Hepatocyte (in vitro differentiated cells): ENCODE results near the gene TOR3A. TPM values are rescaled to one million over a fixed set of nuclear protein-coding genes. Genes with fewer than 3 reads are reported as not detected.

Experiments used
- polyA plus RNA-seq: library from polyadenylated mRNA; unstranded; fragments of >200 nt; fragmentation: Nextera tagmentation; extraction: Ambion mirVana; gene quantifications from 2 replicates; pipeline ENCODE4 v1.2.1, GENCODE V29; 2016
- small RNA-seq: library from RNA; depleted of rRNA; stranded (forward); fragments of <200 nt; gene quantifications from one replicate; pipeline ENCODE3, GENCODE V24; 2014
- total RNA-seq: library from RNA; depleted of rRNA; stranded (reverse); fragments of >200 nt; gene quantifications from 2 replicates; pipeline ENCODE4 v1.2.3, GENCODE V29; 2014

TOR3A gene
- total and polyA plus RNA-seq, 2 experiments from 2014 or later = 20.3 to 21.3 TPM

Small RNA genes within 50 kb of the gene (small RNA-seq; reads per million reads assigned to genes)
- not detected for gene AL512326.3

Other genes with a start within 250 kb of the TOR3A start
- gene ANGPTL1, start 211.0 kb upstream of the TOR3A start, total RNA-seq = 63.6 and 68.8 TPM in 2 replicates
- 28.5 and 34.3 TPM in 2 replicates for gene ANGPTL1, start 211.0 kb upstream of the TOR3A start, polyA plus RNA-seq
- 26.0 and 37.6 TPM in 2 replicates for gene FAM20B, start 56.2 kb upstream of the TOR3A start, total RNA-seq
- 8.2 and 9.2 TPM in 2 replicates for gene FAM20B, start 56.2 kb upstream of the TOR3A start, polyA plus RNA-seq
- gene ABL2, start 147.6 kb downstream of the TOR3A start, total RNA-seq = 11.3 and 11.6 TPM in 2 replicates
- 8.6 and 13.0 TPM in 2 replicates for gene ABL2, start 147.6 kb downstream of the TOR3A start, polyA plus RNA-seq
- 20.8 and 28.9 TPM in 2 replicates for gene SOAT1, start 211.7 kb downstream of the TOR3A start, total RNA-seq
- 28.9 and 40.4 TPM in 2 replicates for gene SOAT1, start 211.7 kb downstream of the TOR3A start, polyA plus RNA-seq